Vagina (tissue), 2 donors: ENCODE data around the gene FGFBP3.

Experiments
- CTCF ChIP-seq, 3 experiments: fragments of 450-650 bp in 2 of 3; fragments of 200-600 bp in 1 of 3; sonication (generic) in 1 of 3; IDR thresholded peaks; one replicate each; pipeline ENCODE4 v1.5.1; 2017 to 2019; ENCODE audit warnings: antibody characterized with exemption in 3 of 3, mild to moderate bottlenecking in 2 of 3, moderate library complexity in 2 of 3
- POLR2A ChIP-seq, 2 donors: fragments of 450-650 bp; IDR thresholded peaks; one replicate each; pipeline ENCODE4 v1.6.1; 2017; ENCODE audit warnings: antibody characterized with exemption in 2 of 2, mild to moderate bottlenecking in 2 of 2, moderate library complexity in 2 of 2
- POLR2AphosphoS5 ChIP-seq, 2 donors: sonication (generic); formaldehyde crosslinking; IDR thresholded peaks; one replicate each; pipeline ENCODE4 v1.9.0; 2017; ENCODE audit warnings: antibody characterized with exemption in 2 of 2, mild to moderate bottlenecking in 2 of 2, low read depth in 1 of 2; ENCODE audit not compliant: insufficient read depth in 1 of 2

DNA sequence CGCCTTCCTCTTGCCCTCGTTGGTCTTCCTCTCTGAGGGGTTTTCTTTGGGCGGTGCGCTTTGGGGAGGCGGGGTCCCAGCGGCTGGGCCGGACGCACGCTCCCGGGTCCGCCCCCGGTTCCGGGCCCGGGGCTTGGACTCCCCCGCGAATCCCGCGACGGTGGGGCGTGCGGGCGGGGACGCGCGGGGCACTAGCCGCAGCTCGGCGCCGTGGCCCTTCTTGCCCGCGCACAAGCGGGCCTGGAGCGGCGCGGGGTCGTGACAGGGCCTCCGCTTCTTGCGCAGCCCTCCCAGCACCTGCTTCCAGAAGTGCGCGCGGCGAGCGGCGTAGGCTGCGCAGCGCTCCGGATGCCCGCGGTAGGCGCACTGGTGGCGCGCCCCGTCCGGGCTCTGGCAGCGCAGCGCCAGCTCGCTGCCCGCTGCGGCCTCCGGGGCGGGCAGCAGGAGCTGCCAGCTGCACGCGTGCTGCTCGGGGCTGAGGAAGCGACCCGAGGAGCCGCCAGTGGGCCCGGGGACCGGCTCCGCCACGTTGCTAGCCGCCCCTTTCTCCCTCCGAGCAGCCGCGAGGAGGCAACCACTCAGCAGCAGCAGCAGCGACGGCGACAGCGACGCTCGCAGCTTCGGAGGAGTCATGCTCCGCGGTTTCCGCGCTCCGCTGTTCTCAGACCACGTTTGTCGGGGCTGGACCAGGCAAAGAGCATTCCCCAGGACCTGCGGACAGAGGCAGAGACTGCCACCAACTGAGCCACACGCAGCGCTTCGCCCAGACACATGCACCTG, 759 bp downstream of the FGFBP3 start:
- peak in 1 of 3 experiments; percentile 6 for TF ChIP-seq CTCF (IDR thresholded peaks at IDR 0.05)
- TF ChIP-seq POLR2AphosphoS5 (IDR thresholded peaks at IDR 0.05; ENCODE audit: insufficient read depth in 1 of 2, low read depth in 1 of 2), result no peak
- TF ChIP-seq POLR2A (IDR thresholded peaks at IDR 0.05), result no peak
